Activated CD8-positive, alpha-beta T cell treated with anti-CD3 and anti-CD28 coated beads, Interleukin-2, amount 10 ng/mL, durations not matched to agents 7 days and 5 days (primary cell): ENCODE data around the gene LATS1. TPM values are rescaled to one million over a fixed set of nuclear protein-coding genes. Genes with fewer than 3 reads are reported as not detected.

Experiments used
- total RNA-seq, 2 experiments: library from RNA; stranded (reverse); gene quantifications; one replicate each; pipeline ENCODE4 v1.2.3, GENCODE V29; 2021

The LATS1 gene
- total RNA-seq, 2 experiments from 2014 or later: 33.2 to 33.9 TPM

Other genes with a start within 250 kb of the LATS1 start
- 1 to 10 TPM; 6.0 to 6.1 TPM for gene ZC3H12D, start 233.1 kb downstream of the LATS1 start, total RNA-seq
- gene PPIL4, start 172.1 kb downstream of the LATS1 start, total RNA-seq: 10 to 100 TPM; 17.4 to 18.5 TPM
- 10 to 100 TPM; 17.8 to 18.6 TPM for gene GINM1, start 151.7 kb downstream of the LATS1 start, total RNA-seq
- 10 to 100 TPM; 27.2 to 28.6 TPM for gene KATNA1, start 69.4 kb downstream of the LATS1 start, total RNA-seq
- 10 to 100 TPM; 67.7 to 69.4 TPM for gene NUP43, start 28.4 kb upstream of the LATS1 start, total RNA-seq
- gene PCMT1, start 31.6 kb upstream of the LATS1 start, total RNA-seq: 100 to 1,000 TPM; 102 to 104 TPM
- 1 to 10 TPM; 1.4 to 2.2 TPM for gene LRP11, start 146.3 kb upstream of the LATS1 start, total RNA-seq
- not detected for gene RAET1E, start 180.0 kb upstream of the LATS1 start, total RNA-seq
- not detected for gene RAET1G, start 205.0 kb upstream of the LATS1 start, total RNA-seq
- gene ULBP2, start 223.9 kb upstream of the LATS1 start, total RNA-seq: under 1 TPM; 0.40 to 0.60 TPM
- gene ULBP1, start 245.8 kb upstream of the LATS1 start, total RNA-seq: under 1 TPM; 0.65 to 0.71 TPM